ENCODE data around the gene LEUTX. TPM values are rescaled to one million over a fixed set of nuclear protein-coding genes. Genes with fewer than 3 reads are reported as not detected.

The LEUTX gene
- total and polyA plus RNA-seq, 4 donors: not detected

DNA sequence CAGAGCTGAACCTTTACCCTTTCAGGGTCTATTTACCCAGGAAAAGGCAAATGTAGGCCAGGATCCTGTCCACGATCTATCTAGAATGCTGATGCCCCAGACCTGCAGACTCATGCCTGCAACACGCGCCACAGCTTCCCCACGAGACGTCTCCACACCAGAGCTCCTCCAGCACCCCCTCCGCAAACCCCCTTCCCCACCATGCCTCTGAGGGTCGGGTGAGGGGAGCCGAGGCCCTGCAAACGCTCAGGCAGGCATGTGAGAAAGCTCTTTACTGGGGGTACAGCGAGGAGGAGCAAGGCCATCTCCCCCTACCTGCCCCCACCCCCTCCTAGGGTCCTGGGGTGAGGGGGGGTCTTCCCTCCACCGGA lies 46.4 kb downstream of the LEUTX start:
- Histone ChIP-seq H3K27ac (ENCODE audit: low read depth in 1 of 2, low read length in 2 of 2) (peak overlapping the region in 1 of 2 donors; percentile 22), H3K4me1 (ENCODE audit: control insufficient read depth in 4 of 4, insufficient read depth in 4 of 4, low read length in 3 of 4) (peaks cover 2 to 20% (median 15%) of the 10 kb centered on the region in 4 donors), H3K9me3 (ENCODE audit: control insufficient read depth in 4 of 4, low read length in 3 of 4) (no peaks in the 10 kb centered on the region), H3K4me3 (ENCODE audit: low read depth in 1 of 3, low read length in 3 of 3) (peak overlapping the region in 1 of 3 donors; percentile 4), H3K27me3 (ENCODE audit: control insufficient read depth in 4 of 4, insufficient read depth in 4 of 4, low read length in 3 of 4) (no peaks in the 10 kb centered on the region), H3K9ac (ENCODE audit: low read depth in 1 of 2, low read length in 2 of 2) (no peak overlapping the region), H3K36me3 (ENCODE audit: control insufficient read depth in 4 of 4, insufficient read depth in 3 of 4, low read depth in 1 of 4, low read length in 3 of 4) (peaks cover 0 to 31% (median 4%) of the 10 kb centered on the region in 4 donors)
- DNase-seq (ENCODE audit: low spot score): no peak
- 66% methylated on average over 11 of the region's 11 CpGs for WGBS
- no peak for TF ChIP-seq NR2F2 (IDR thresholded peaks at IDR 0.05)
- TF ChIP-seq, protein P1, sequence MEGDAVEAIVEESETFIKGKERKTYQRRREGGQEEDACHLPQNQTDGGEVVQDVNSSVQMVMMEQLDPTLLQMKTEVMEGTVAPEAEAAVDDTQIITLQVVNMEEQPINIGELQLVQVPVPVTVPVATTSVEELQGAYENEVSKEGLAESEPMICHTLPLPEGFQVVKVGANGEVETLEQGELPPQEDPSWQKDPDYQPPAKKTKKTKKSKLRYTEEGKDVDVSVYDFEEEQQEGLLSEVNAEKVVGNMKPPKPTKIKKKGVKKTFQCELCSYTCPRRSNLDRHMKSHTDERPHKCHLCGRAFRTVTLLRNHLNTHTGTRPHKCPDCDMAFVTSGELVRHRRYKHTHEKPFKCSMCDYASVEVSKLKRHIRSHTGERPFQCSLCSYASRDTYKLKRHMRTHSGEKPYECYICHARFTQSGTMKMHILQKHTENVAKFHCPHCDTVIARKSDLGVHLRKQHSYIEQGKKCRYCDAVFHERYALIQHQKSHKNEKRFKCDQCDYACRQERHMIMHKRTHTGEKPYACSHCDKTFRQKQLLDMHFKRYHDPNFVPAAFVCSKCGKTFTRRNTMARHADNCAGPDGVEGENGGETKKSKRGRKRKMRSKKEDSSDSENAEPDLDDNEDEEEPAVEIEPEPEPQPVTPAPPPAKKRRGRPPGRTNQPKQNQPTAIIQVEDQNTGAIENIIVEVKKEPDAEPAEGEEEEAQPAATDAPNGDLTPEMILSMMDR (IDR thresholded peaks at IDR 0.05; ENCODE audit: low read depth, low read length, missing input control): no peak
- TF ChIP-seq SP1 (IDR thresholded peaks at IDR 0.05): no peak
- TF ChIP-seq RAD21 (IDR thresholded peaks at IDR 0.05): no peak
- TF ChIP-seq, protein P2, sequence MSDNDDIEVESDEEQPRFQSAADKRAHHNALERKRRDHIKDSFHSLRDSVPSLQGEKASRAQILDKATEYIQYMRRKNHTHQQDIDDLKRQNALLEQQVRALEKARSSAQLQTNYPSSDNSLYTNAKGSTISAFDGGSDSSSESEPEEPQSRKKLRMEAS (IDR thresholded peaks at IDR 0.05): no peak
- no peak for TF ChIP-seq TAF1 (conservative IDR thresholded peaks at IDR 0.05)

DNA sequence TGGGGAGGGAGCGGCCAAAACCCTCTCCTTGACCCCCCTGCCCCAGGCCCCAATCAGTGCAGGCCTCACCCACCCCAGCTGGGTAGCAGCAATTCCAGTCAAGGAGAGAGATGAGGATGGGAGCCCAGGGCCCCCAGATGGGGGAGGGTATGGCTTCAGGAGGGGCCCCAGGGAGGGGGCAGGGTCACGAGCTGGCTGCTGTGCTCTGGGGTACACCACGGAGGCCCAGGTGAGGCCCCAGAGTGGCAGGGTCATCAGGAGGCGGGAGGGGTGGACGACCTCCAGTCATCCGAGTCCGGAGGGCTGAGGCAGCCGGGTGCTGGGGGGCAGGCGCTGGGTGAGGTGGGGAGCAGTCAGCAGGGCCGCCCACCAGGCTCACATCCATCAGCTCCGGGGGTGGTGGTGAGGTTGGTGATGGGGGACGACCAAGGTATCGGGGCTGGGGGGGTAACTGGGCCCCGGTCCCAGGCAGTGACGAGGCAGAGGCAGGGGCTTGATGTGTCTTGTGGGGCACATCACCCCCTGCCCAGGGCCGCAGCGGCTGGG lies 47.0 kb downstream of the LEUTX start:
- no peaks in the 10 kb centered on the region for H3K27me3 ChIP-seq (ENCODE audit: control insufficient read depth in 4 of 4, insufficient read depth in 4 of 4, low read length in 3 of 4)
- no peak for DNase-seq (ENCODE audit: low spot score)
- H3K9me3 ChIP-seq (ENCODE audit: control insufficient read depth in 4 of 4, low read length in 3 of 4): no peaks in the 10 kb centered on the region
- H3K4me1 ChIP-seq (ENCODE audit: control insufficient read depth in 4 of 4, insufficient read depth in 4 of 4, low read length in 3 of 4): peaks cover 2 to 20% (median 15%) of the 10 kb centered on the region in 4 donors
- no peak overlapping the region for H3K4me3 ChIP-seq (ENCODE audit: low read depth in 1 of 3, low read length in 3 of 3)
- H3K9ac ChIP-seq (ENCODE audit: low read depth in 1 of 2, low read length in 2 of 2): no peak overlapping the region
- no peak for TF ChIP-seq HNF4G (IDR thresholded peaks at IDR 0.05)
- no peak for TF ChIP-seq RXRA (IDR thresholded peaks at IDR 0.05)
- TF ChIP-seq RAD21 (IDR thresholded peaks at IDR 0.05): no peak
- TF ChIP-seq, protein P3, sequence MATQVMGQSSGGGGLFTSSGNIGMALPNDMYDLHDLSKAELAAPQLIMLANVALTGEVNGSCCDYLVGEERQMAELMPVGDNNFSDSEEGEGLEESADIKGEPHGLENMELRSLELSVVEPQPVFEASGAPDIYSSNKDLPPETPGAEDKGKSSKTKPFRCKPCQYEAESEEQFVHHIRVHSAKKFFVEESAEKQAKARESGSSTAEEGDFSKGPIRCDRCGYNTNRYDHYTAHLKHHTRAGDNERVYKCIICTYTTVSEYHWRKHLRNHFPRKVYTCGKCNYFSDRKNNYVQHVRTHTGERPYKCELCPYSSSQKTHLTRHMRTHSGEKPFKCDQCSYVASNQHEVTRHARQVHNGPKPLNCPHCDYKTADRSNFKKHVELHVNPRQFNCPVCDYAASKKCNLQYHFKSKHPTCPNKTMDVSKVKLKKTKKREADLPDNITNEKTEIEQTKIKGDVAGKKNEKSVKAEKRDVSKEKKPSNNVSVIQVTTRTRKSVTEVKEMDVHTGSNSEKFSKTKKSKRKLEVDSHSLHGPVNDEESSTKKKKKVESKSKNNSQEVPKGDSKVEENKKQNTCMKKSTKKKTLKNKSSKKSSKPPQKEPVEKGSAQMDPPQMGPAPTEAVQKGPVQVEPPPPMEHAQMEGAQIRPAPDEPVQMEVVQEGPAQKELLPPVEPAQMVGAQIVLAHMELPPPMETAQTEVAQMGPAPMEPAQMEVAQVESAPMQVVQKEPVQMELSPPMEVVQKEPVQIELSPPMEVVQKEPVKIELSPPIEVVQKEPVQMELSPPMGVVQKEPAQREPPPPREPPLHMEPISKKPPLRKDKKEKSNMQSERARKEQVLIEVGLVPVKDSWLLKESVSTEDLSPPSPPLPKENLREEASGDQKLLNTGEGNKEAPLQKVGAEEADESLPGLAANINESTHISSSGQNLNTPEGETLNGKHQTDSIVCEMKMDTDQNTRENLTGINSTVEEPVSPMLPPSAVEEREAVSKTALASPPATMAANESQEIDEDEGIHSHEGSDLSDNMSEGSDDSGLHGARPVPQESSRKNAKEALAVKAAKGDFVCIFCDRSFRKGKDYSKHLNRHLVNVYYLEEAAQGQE (IDR thresholded peaks at IDR 0.05): no peak
- no peak for TF ChIP-seq GABPA (IDR thresholded peaks at IDR 0.05 in 1 of 2, conservative IDR thresholded peaks at IDR 0.05 in 1 of 2)
- TF ChIP-seq EGR1 (IDR thresholded peaks at IDR 0.05; ENCODE audit: low read depth in 2 of 2): no peak
- no peak for TF ChIP-seq YY1 (IDR thresholded peaks at IDR 0.05)
- no peak for TF ChIP-seq JUND (IDR thresholded peaks at IDR 0.05)
- TF ChIP-seq, protein P4, sequence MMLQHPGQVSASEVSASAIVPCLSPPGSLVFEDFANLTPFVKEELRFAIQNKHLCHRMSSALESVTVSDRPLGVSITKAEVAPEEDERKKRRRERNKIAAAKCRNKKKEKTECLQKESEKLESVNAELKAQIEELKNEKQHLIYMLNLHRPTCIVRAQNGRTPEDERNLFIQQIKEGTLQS (IDR thresholded peaks at IDR 0.05): no peak
- no peak for TF ChIP-seq SP1 (IDR thresholded peaks at IDR 0.05)
- no peak for TF ChIP-seq FOXA2 (IDR thresholded peaks at IDR 0.05)
- TF ChIP-seq, protein P2 (IDR thresholded peaks at IDR 0.05): no peak
- 92% methylated on average over 17 of the region's 17 CpGs for WGBS
- no peak overlapping the region for H3K27ac ChIP-seq (ENCODE audit: low read depth in 1 of 2, low read length in 2 of 2)
- peaks cover 0 to 36% (median 6%) of the 10 kb centered on the region in 4 donors for H3K36me3 ChIP-seq (ENCODE audit: control insufficient read depth in 4 of 4, insufficient read depth in 3 of 4, low read depth in 1 of 4, low read length in 3 of 4)

Measured in liver (tissue), 9 donors.